HepG2 (cell line): ENCODE results near the gene COMT. TPM values are rescaled to one million over a fixed set of nuclear protein-coding genes. Genes with fewer than 3 reads are reported as not detected.

ENCODE experiments used
- CBX2 ChIP-seq, 2 experiments: fragments of 200-600 bp in 1 of 2; sonication (generic); formaldehyde crosslinking in 1 of 2; IDR thresholded peaks; 2 replicates each; pipeline versions ENCODE4 v1.7.0 to v1.8.1; 2018 to 2022; ENCODE audit warnings: low read depth in 2 of 2, low read length in 1 of 2, mild to moderate bottlenecking in 1 of 2, missing genetic modification reagents in 1 of 2
- CBX5 ChIP-seq: sonication (generic); formaldehyde crosslinking; IDR thresholded peaks from 2 replicates; pipeline ENCODE4 v1.4.0; 2020; ENCODE audit warnings: missing genetic modification reagents, borderline replicate concordance
- HNRNPLL ChIP-seq: fragments of 200-400 bp; formaldehyde crosslinking; IDR thresholded peaks from 2 replicates; pipeline ENCODE4 v1.6.1; 2017; ENCODE audit warnings: mild to moderate bottlenecking, low read depth, low read length; ENCODE audit not compliant: poor library complexity, severe bottlenecking
- JARID2 ChIP-seq: sonication (generic); formaldehyde crosslinking; IDR thresholded peaks from 2 replicates; pipeline ENCODE4 v1.8.1; 2023; ENCODE audit warnings: missing genetic modification reagents, inconsistent platforms; ENCODE audit not compliant: insufficient replicate concordance
- JUNB ChIP-seq: sonication (generic); formaldehyde crosslinking; IDR thresholded peaks from 2 replicates; pipeline ENCODE4 v1.8.0; 2022; ENCODE audit warnings: missing genetic modification reagents, mild to moderate bottlenecking, borderline replicate concordance
- MLXIP ChIP-seq: sonication (generic); formaldehyde crosslinking; IDR thresholded peaks from 2 replicates; pipeline ENCODE4 v1.9.0; 2021; ENCODE audit warnings: missing genetic modification reagents, borderline replicate concordance
- RORA ChIP-seq: sonication (generic); formaldehyde crosslinking; IDR thresholded peaks from 2 replicates; pipeline ENCODE4 v1.5.0; 2020; ENCODE audit warnings: mild to moderate bottlenecking, missing genetic modification reagents, moderate library complexity
- SIX1 ChIP-seq: sonication (generic); formaldehyde crosslinking; IDR thresholded peaks from 2 replicates; pipeline ENCODE4 v1.4.0; 2020; ENCODE audit warnings: missing genetic modification reagents, borderline replicate concordance
- SNAI1 ChIP-seq: sonication (generic); formaldehyde crosslinking; IDR thresholded peaks from 2 replicates; pipeline ENCODE4 v1.5.0; 2020; ENCODE audit warnings: mild to moderate bottlenecking, missing genetic modification reagents, borderline replicate concordance
- TBL1XR1 ChIP-seq: fragments of 150-350 bp; IDR thresholded peaks from 2 replicates; pipeline ENCODE4 v1.6.1; 2014; ENCODE audit warnings: borderline replicate concordance, low read length; ENCODE audit not compliant: partially characterized antibody
- TEAD3 ChIP-seq: optimal IDR thresholded peaks from 2 replicates; pipeline ENCODE3; 2016; ENCODE audit warnings: borderline replicate concordance
- ZFP90 ChIP-seq: sonication (generic); formaldehyde crosslinking; IDR thresholded peaks from 2 replicates; pipeline ENCODE4 v1.8.0; 2022; ENCODE audit warnings: missing genetic modification reagents, mild to moderate bottlenecking, inconsistent platforms, borderline replicate concordance
- ZNF30 ChIP-seq: sonication (generic); formaldehyde crosslinking; IDR thresholded peaks from 2 replicates; pipeline ENCODE4 v1.5.0; 2020; ENCODE audit warnings: mild to moderate bottlenecking, missing genetic modification reagents
- ZNF788 ChIP-seq: sonication (generic); formaldehyde crosslinking; IDR thresholded peaks from 2 replicates; pipeline ENCODE4 v1.5.0; 2020; ENCODE audit warnings: mild to moderate bottlenecking, missing genetic modification reagents, borderline replicate concordance
- polyA plus RNA-seq, 8 experiments: library from polyadenylated mRNA; depleted of rRNA in 3 of 8; stranded (reverse) in 7 of 8; unstranded in 1 of 8; fragments of >200 nt; fragmentation: Illumina TruSeq in 4 of 8; extraction: Trizol in 4 of 8; gene quantifications; 2 replicates each; pipeline versions ENCODE4 v1.2.1 to v1.2.3, GENCODE V29; 2011 to 2016; ENCODE audit warnings: low read depth in 4 of 8, missing spikeins in 1 of 8, mixed read lengths in 1 of 8; ENCODE audit not compliant: insufficient read depth in 1 of 8
- total RNA-seq, 5 experiments: library from RNA; depleted of rRNA; stranded (reverse); fragments of >200 nt; fragmentation: Illumina TruSeq; extraction: Trizol; gene quantifications; 2 replicates each; pipeline ENCODE4 v1.2.3, GENCODE V29; 2016; ENCODE audit warnings: low read depth in 1 of 5
- TF ChIP-seq, protein P1 (sequence below): sonication (generic); formaldehyde crosslinking; IDR thresholded peaks from 2 replicates; pipeline ENCODE4 v1.5.0; 2020; ENCODE audit warnings: missing genetic modification reagents
- TF ChIP-seq, protein P2 (sequence below): sonication (generic); formaldehyde crosslinking; IDR thresholded peaks from 2 replicates; pipeline ENCODE4 v1.4.0; 2020; ENCODE audit warnings: missing genetic modification reagents

The COMT gene
- total and polyA plus RNA-seq, 2 of the 13 experiments (the other 11 are each of a cell fraction or from before 2014, with no cell fraction given): 156 to 162 TPM

- no peak for TF ChIP-seq CBX2 (IDR thresholded peaks at IDR 0.05; ENCODE audit: low read depth, low read length)
- no peak for TF ChIP-seq CBX2 (CRISPR knock-in tag; IDR thresholded peaks at IDR 0.05; ENCODE audit: low read depth)
- TF ChIP-seq CBX5 (CRISPR knock-in tag): peak; percentile 32; the same call in 1 of the 2 replicates
- TF ChIP-seq TBL1XR1: no peak
- TF ChIP-seq, protein P1, sequence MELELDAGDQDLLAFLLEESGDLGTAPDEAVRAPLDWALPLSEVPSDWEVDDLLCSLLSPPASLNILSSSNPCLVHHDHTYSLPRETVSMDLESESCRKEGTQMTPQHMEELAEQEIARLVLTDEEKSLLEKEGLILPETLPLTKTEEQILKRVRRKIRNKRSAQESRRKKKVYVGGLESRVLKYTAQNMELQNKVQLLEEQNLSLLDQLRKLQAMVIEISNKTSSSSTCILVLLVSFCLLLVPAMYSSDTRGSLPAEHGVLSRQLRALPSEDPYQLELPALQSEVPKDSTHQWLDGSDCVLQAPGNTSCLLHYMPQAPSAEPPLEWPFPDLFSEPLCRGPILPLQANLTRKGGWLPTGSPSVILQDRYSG (CRISPR knock-in tag): peak; percentile 99
- peak; percentile 83 for TF ChIP-seq TEAD3 (CRISPR knock-in tag)
- TF ChIP-seq, protein P2, sequence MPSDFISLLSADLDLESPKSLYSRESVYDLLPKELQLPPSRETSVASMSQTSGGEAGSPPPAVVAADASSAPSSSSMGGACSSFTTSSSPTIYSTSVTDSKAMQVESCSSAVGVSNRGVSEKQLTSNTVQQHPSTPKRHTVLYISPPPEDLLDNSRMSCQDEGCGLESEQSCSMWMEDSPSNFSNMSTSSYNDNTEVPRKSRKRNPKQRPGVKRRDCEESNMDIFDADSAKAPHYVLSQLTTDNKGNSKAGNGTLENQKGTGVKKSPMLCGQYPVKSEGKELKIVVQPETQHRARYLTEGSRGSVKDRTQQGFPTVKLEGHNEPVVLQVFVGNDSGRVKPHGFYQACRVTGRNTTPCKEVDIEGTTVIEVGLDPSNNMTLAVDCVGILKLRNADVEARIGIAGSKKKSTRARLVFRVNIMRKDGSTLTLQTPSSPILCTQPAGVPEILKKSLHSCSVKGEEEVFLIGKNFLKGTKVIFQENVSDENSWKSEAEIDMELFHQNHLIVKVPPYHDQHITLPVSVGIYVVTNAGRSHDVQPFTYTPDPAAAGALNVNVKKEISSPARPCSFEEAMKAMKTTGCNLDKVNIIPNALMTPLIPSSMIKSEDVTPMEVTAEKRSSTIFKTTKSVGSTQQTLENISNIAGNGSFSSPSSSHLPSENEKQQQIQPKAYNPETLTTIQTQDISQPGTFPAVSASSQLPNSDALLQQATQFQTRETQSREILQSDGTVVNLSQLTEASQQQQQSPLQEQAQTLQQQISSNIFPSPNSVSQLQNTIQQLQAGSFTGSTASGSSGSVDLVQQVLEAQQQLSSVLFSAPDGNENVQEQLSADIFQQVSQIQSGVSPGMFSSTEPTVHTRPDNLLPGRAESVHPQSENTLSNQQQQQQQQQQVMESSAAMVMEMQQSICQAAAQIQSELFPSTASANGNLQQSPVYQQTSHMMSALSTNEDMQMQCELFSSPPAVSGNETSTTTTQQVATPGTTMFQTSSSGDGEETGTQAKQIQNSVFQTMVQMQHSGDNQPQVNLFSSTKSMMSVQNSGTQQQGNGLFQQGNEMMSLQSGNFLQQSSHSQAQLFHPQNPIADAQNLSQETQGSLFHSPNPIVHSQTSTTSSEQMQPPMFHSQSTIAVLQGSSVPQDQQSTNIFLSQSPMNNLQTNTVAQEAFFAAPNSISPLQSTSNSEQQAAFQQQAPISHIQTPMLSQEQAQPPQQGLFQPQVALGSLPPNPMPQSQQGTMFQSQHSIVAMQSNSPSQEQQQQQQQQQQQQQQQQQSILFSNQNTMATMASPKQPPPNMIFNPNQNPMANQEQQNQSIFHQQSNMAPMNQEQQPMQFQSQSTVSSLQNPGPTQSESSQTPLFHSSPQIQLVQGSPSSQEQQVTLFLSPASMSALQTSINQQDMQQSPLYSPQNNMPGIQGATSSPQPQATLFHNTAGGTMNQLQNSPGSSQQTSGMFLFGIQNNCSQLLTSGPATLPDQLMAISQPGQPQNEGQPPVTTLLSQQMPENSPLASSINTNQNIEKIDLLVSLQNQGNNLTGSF (CRISPR knock-in tag): peak; percentile 99
- peak; percentile 98 for TF ChIP-seq SNAI1
- peak; percentile 58 for TF ChIP-seq JARID2
- peak; percentile 56 for TF ChIP-seq HNRNPLL
- peak; percentile 98; the same call in 1 of the 2 replicates for TF ChIP-seq ZNF30
- TF ChIP-seq ZNF788 (CRISPR knock-in tag): peak; percentile 97; the same call in 1 of the 2 replicates
- TF ChIP-seq JUNB (CRISPR knock-in tag): no peak
- TF ChIP-seq MLXIP (CRISPR knock-in tag): peak; percentile 90
- peak; percentile 39; the same call in 1 of the 2 replicates for TF ChIP-seq SIX1
- peak; percentile 61; the same call in 1 of the 2 replicates for TF ChIP-seq RORA (CRISPR knock-in tag)
- peak; percentile 91 for TF ChIP-seq ZFP90 (CRISPR knock-in tag)
These were observed 49.2 kb upstream of the COMT start (continued) for GRCh38 chr22:19892257-19892879.
